ENCODE results near the gene MAP3K2. TPM values are rescaled to one million over a fixed set of nuclear protein-coding genes. Genes with fewer than 3 reads are reported as not detected.

The MAP3K2 gene
- total RNA-seq, 1 experiment from 2014 or later: 38.7 TPM

DNA sequence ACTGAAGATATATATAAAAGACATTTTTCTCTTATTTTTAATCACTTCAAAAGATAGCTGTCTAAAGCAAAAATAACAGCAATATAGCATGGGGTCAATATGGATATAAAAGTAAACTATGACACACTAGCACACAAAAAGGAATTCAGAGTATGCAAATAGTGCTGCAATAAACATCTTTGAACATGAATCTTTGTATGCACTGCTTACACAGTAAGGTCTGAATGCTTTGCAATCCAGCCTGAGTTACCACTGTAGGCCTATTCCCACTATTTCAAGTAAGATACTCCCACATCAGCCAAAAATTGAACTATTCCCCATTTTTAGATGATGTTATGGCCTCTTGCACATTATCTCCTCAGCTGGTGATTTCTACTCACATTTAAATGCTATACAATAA is 66.5 kb downstream of the MAP3K2 start:
- peaks cover 7% of the 10 kb centered on the region; the same call in 1 of the 2 replicates for H3K36me3 ChIP-seq (ENCODE audit: control insufficient read depth, insufficient read depth, low read length)
- Mint-ChIP-seq H3K4me1 (ENCODE audit: low read depth, unreplicated experiment) (no peaks in the 10 kb centered on the region), H3K36me3 (ENCODE audit: insufficient read depth, unreplicated experiment) (peaks cover 54% of the 10 kb centered on the region), H3K4me3 (ENCODE audit: unreplicated experiment) (no peak overlapping the region), H3K9me3 (ENCODE audit: unreplicated experiment) (peaks cover 13% of the 10 kb centered on the region), H3K27ac (ENCODE audit: unreplicated experiment) (no peak overlapping the region), H3K27me3 (ENCODE audit: insufficient read depth, unreplicated experiment) (no peaks in the 10 kb centered on the region)
- no peak for DNase-seq
- H3K4me3 ChIP-seq (ENCODE audit: low read depth, low read length): no peak overlapping the region
- peaks cover 6% of the 10 kb centered on the region; the same call in 1 of the 2 replicates for H3K9me3 ChIP-seq
- POLR2A ChIA-PET: no interaction called here
- CTCF ChIA-PET: no interaction called here
- intact Hi-C loops (cut with micrococcal nuclease; ENCODE audit: unreplicated experiment): loop anchor here (5.0 kb wide), 1 partner anchor 66 kb away; the partner anchor contains the start of gene MAP3K2
- no TSS peak for BruUV-seq (replicated peaks)
- H3K27me3 ChIP-seq (replicated peaks; ENCODE audit: control insufficient read depth, insufficient read depth, low read length): no peaks in the 10 kb centered on the region
- TF ChIP-seq, protein P1, sequence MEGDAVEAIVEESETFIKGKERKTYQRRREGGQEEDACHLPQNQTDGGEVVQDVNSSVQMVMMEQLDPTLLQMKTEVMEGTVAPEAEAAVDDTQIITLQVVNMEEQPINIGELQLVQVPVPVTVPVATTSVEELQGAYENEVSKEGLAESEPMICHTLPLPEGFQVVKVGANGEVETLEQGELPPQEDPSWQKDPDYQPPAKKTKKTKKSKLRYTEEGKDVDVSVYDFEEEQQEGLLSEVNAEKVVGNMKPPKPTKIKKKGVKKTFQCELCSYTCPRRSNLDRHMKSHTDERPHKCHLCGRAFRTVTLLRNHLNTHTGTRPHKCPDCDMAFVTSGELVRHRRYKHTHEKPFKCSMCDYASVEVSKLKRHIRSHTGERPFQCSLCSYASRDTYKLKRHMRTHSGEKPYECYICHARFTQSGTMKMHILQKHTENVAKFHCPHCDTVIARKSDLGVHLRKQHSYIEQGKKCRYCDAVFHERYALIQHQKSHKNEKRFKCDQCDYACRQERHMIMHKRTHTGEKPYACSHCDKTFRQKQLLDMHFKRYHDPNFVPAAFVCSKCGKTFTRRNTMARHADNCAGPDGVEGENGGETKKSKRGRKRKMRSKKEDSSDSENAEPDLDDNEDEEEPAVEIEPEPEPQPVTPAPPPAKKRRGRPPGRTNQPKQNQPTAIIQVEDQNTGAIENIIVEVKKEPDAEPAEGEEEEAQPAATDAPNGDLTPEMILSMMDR (IDR thresholded peaks at IDR 0.05; ENCODE audit: insufficient read depth in 1 of 2, low read depth in 1 of 2, low read length in 1 of 2, severe bottlenecking in 1 of 2, unreplicated experiment in 1 of 2): no peak
- no peaks in the 10 kb centered on the region for H3K4me1 ChIP-seq

DNA sequence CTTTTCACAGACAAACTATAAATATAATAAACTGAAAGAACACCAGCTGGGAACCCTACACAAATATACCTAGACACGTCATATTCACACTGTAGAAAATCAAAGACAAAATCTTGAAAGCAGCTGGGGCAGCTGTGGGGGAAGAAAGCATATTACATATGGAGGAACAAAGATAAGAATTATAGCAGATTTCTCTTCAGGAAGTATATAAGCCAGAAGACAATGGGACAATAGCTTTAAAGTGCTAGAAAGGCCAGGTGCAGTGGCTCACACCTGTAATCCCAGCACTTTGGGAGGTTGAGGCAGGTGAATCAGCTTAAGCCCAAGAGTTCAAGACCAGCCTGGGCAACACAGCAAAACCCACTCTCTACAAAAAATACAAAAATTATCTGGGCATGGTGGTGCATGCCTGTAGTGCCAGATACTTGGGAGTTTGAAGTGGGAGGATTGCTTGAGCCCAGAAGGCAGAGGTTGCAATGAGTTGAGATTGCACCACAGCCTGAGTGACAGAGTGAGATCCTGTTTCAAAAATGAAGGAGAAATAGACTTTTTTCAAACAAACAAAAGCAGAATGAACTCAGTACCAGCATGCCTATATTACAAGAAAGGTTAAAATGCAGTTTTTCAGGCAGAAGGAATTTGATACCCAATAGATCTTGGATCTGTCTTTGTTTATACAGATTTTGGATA is 67.0 kb downstream of the MAP3K2 start:
- no TSS peak for BruUV-seq (replicated peaks)
- DNase-seq: no peak
- intact Hi-C loops (cut with micrococcal nuclease; ENCODE audit: unreplicated experiment): loop anchor here (5.0 kb wide), 1 partner anchor 67 kb away; the partner anchor contains the start of gene MAP3K2
- H3K4me1 ChIP-seq: no peaks in the 10 kb centered on the region
- Mint-ChIP-seq H3K27ac (ENCODE audit: unreplicated experiment) (no peak overlapping the region), H3K4me1 (ENCODE audit: low read depth, unreplicated experiment) (no peaks in the 10 kb centered on the region), H3K4me3 (ENCODE audit: unreplicated experiment) (no peak overlapping the region), H3K36me3 (ENCODE audit: insufficient read depth, unreplicated experiment) (peaks cover 60% of the 10 kb centered on the region), H3K9me3 (ENCODE audit: unreplicated experiment) (peaks cover 13% of the 10 kb centered on the region), H3K27me3 (ENCODE audit: insufficient read depth, unreplicated experiment) (no peaks in the 10 kb centered on the region)
- H3K9me3 ChIP-seq: peaks cover 6% of the 10 kb centered on the region; the same call in 1 of the 2 replicates
- POLR2A ChIA-PET: no interaction called here
- H3K36me3 ChIP-seq (ENCODE audit: control insufficient read depth, insufficient read depth, low read length): peaks cover 7% of the 10 kb centered on the region; the same call in 1 of the 2 replicates
- TF ChIP-seq, protein P1 (IDR thresholded peaks at IDR 0.05; ENCODE audit: insufficient read depth in 1 of 2, low read depth in 1 of 2, low read length in 1 of 2, severe bottlenecking in 1 of 2, unreplicated experiment in 1 of 2): no peak
- no peaks in the 10 kb centered on the region for H3K27me3 ChIP-seq (replicated peaks; ENCODE audit: control insufficient read depth, insufficient read depth, low read length)
- CTCF ChIA-PET: no interaction called here
- H3K4me3 ChIP-seq (ENCODE audit: low read depth, low read length): no peak overlapping the region

GRCh38 chr2:127320067-127320466 is 67.7 kb downstream of the MAP3K2 start:
- CTCF ChIA-PET: no interaction called here
- H3K36me3 ChIP-seq (ENCODE audit: control insufficient read depth, insufficient read depth, low read length): peaks cover 7% of the 10 kb centered on the region; the same call in 1 of the 2 replicates
- H3K27ac Mint-ChIP-seq (ENCODE audit: unreplicated experiment): no peak overlapping the region
- peaks cover 6% of the 10 kb centered on the region; the same call in 1 of the 2 replicates for H3K9me3 ChIP-seq
- no peak for DNase-seq
- H3K4me1 ChIP-seq: no peaks in the 10 kb centered on the region
- TF ChIP-seq, protein P1 (IDR thresholded peaks at IDR 0.05; ENCODE audit: insufficient read depth in 1 of 2, low read depth in 1 of 2, low read length in 1 of 2, severe bottlenecking in 1 of 2, unreplicated experiment in 1 of 2): no peak
- H3K27me3 ChIP-seq (replicated peaks; ENCODE audit: control insufficient read depth, insufficient read depth, low read length): no peaks in the 10 kb centered on the region
- no peak overlapping the region for H3K4me3 Mint-ChIP-seq (ENCODE audit: unreplicated experiment)
- no peaks in the 10 kb centered on the region for H3K27me3 Mint-ChIP-seq (ENCODE audit: insufficient read depth, unreplicated experiment)
- H3K9me3 Mint-ChIP-seq (ENCODE audit: unreplicated experiment): peaks cover 13% of the 10 kb centered on the region
- H3K4me1 Mint-ChIP-seq (ENCODE audit: low read depth, unreplicated experiment): no peaks in the 10 kb centered on the region
- no TSS peak for BruUV-seq (replicated peaks)
- intact Hi-C loops (cut with micrococcal nuclease; ENCODE audit: unreplicated experiment): loop anchor here (5.0 kb wide), 1 partner anchor 67 kb away; the partner anchor contains the start of gene MAP3K2
- H3K36me3 Mint-ChIP-seq (ENCODE audit: insufficient read depth, unreplicated experiment): peaks cover 62% of the 10 kb centered on the region
- H3K4me3 ChIP-seq (ENCODE audit: low read depth, low read length): no peak overlapping the region
- POLR2A ChIA-PET: no interaction called here

All from Caco-2 (cell line).